Measurements from ENCODE around the gene PNCK. TPM values are rescaled to one million over a fixed set of nuclear protein-coding genes. Genes with fewer than 3 reads are reported as not detected.

Gene PNCK
- polyA plus RNA-seq, 2 of the 4 experiments (the other 2 are of a cell fraction) = 0.17 to 0.25 TPM

- TF ChIP-seq KDM1A (IDR thresholded peaks at IDR 0.05; ENCODE audit: low read depth) = no peak
- no peak for TF ChIP-seq CBX8 (IDR thresholded peaks at IDR 0.05)
- no peak for TF ChIP-seq JUNB (IDR thresholded peaks at IDR 0.05)
- no peak for TF ChIP-seq KDM5A (IDR thresholded peaks at IDR 0.05)
- no peak for TF ChIP-seq HOXA7 (CRISPR knock-in tag; IDR thresholded peaks at IDR 0.05)
- TF ChIP-seq POLR2A (IDR thresholded peaks at IDR 0.05; ENCODE audit: low read length) = no peak
- TF ChIP-seq TFCP2L1 (CRISPR knock-in tag; IDR thresholded peaks at IDR 0.05) = no peak
- TF ChIP-seq BHLHE40 (IDR thresholded peaks at IDR 0.05; ENCODE audit: low read depth, low read length) = no peak
Observed at GRCh38 chrX:153621949-153622598, 51.5 kb downstream of the PNCK start (continued).

GRCh38 chrX:153620576-153620975 lies 53.0 kb downstream of the PNCK start:
- no peak overlapping the region for H3K4me3 ChIP-seq
- ChIA-PET CTCF (interaction anchor here (0.5 to 10.1 kb wide), 2 partner anchors 11 to 42 kb away, joined by 3 to 43 read pairs; no protein-coding TSS in a partner anchor), POLR2A (no interaction called here)
- DNase-seq (ENCODE audit: low read depth in 1 of 2, low spot score in 1 of 2) (no peak), FAIRE-seq (no peak), ATAC-seq (no peak)
- no peak for TF ChIP-seq CBX2 (IDR thresholded peaks at IDR 0.05; ENCODE audit: borderline replicate concordance, low read depth)
- no peak for TF ChIP-seq TP53 (CRISPR knock-in tag; IDR thresholded peaks at IDR 0.05)
- no peak for TF ChIP-seq PHF8 (IDR thresholded peaks at IDR 0.05; ENCODE audit: borderline replicate concordance, low read depth)
- TF ChIP-seq POLR2A (IDR thresholded peaks at IDR 0.05; ENCODE audit: low read length) = no peak
- TF ChIP-seq HES2 (IDR thresholded peaks at IDR 0.05) = no peak
- TF ChIP-seq FOSL2 (IDR thresholded peaks at IDR 0.05) = no peak
- TF ChIP-seq FOSL2 (CRISPR knock-in tag; IDR thresholded peaks at IDR 0.05) = no peak
- no peak for TF ChIP-seq ELK1 (IDR thresholded peaks at IDR 0.05; ENCODE audit: low read depth, low read length)
- no peak for TF ChIP-seq RCOR1 (IDR thresholded peaks at IDR 0.05; ENCODE audit: low read depth, low read length)
- no peak for TF ChIP-seq BHLHE40 (IDR thresholded peaks at IDR 0.05; ENCODE audit: low read depth, low read length)
- TF ChIP-seq MYC (IDR thresholded peaks at IDR 0.05; ENCODE audit: borderline replicate concordance, low read length) = no peak
- TF ChIP-seq TFCP2L1 (CRISPR knock-in tag; IDR thresholded peaks at IDR 0.05) = no peak
- no peak for TF ChIP-seq NFE2L2 (conservative IDR thresholded peaks at IDR 0.05; ENCODE audit: low read length)
- no peak for TF ChIP-seq RARB (CRISPR knock-in tag; IDR thresholded peaks at IDR 0.05)
- TF ChIP-seq POLR2AphosphoS2 (conservative IDR thresholded peaks at IDR 0.05; ENCODE audit: low read length) = no peak
- no peak for TF ChIP-seq ZFP36 (IDR thresholded peaks at IDR 0.05; ENCODE audit: borderline replicate concordance, partially characterized antibody)
- no peak for TF ChIP-seq ZC3H11A (IDR thresholded peaks at IDR 0.05)
- TF ChIP-seq FOSB (CRISPR knock-in tag; IDR thresholded peaks at IDR 0.05) = no peak
- TF ChIP-seq E2F6 (IDR thresholded peaks at IDR 0.05; ENCODE audit: borderline replicate concordance, low read depth) = no peak
- no peak for TF ChIP-seq USF2 (IDR thresholded peaks at IDR 0.05)
- no peak overlapping the region for H3K4me2 ChIP-seq
- H3K27ac ChIP-seq = no peak overlapping the region
- no peaks in the 10 kb centered on the region for H3K9me3 ChIP-seq
- 43% methylated on average over 5 of the region's 5 CpGs for WGBS (ENCODE audit: missing lambda C conversion rate)
- peaks cover 14% of the 10 kb centered on the region for H3K4me1 ChIP-seq

Small RNA genes within 50 kb of the gene (small RNA-seq; reads per million reads assigned to genes)
- 0 to 0.69 (median 0) reads per million in 6 experiments for gene RN7SL687P

Other genes with a start within 250 kb of the PNCK start
- gene TREX2, start 227.8 kb downstream of the PNCK start, polyA plus RNA-seq (2011; rRNA removed) = 0.27 and 0.32 TPM in 2 replicates
- gene TREX2, start 227.8 kb downstream of the PNCK start, polyA plus RNA-seq (2017; fragmentation: RNase III; extraction: RNeasy Plus Mini Kit Qiagen cat#74134 plus additional on column Dnase treatment) = 0.94 to 1.2 TPM (median 0.99 TPM) in 3 replicates
- 30.3 and 39.1 TPM in 2 replicates for gene HAUS7, start 203.2 kb downstream of the PNCK start, polyA plus RNA-seq (2011; rRNA removed)
- gene HAUS7, start 203.2 kb downstream of the PNCK start, polyA plus RNA-seq (2017; fragmentation: RNase III; extraction: RNeasy Plus Mini Kit Qiagen cat#74134 plus additional on column Dnase treatment) = 53.6 to 54.4 TPM (median 53.8 TPM) in 3 replicates
- not detected in 2 replicates for gene BGN, start 178.8 kb downstream of the PNCK start, polyA plus RNA-seq (2011; rRNA removed)
- 0.04 to 0.05 TPM in 2 of 3 replicates, not detected in the other for gene BGN, start 178.8 kb downstream of the PNCK start, polyA plus RNA-seq (2017; fragmentation: RNase III; extraction: RNeasy Plus Mini Kit Qiagen cat#74134 plus additional on column Dnase treatment)
- gene ATP2B3, start 156.2 kb downstream of the PNCK start, polyA plus RNA-seq (2011; rRNA removed) = 0.08 and 0.13 TPM in 2 replicates
- 0.21 to 0.30 TPM (median 0.22 TPM) in 3 replicates for gene ATP2B3, start 156.2 kb downstream of the PNCK start, polyA plus RNA-seq (2017; fragmentation: RNase III; extraction: RNeasy Plus Mini Kit Qiagen cat#74134 plus additional on column Dnase treatment)
- gene CCNQ, start 74.7 kb downstream of the PNCK start, polyA plus RNA-seq (2011; rRNA removed) = 25.6 and 29.9 TPM in 2 replicates
- 32.0 to 36.0 TPM (median 32.6 TPM) in 3 replicates for gene CCNQ, start 74.7 kb downstream of the PNCK start, polyA plus RNA-seq (2017; fragmentation: RNase III; extraction: RNeasy Plus Mini Kit Qiagen cat#74134 plus additional on column Dnase treatment)
- 0.65 and 0.75 TPM in 2 replicates for gene DUSP9, start 26.6 kb downstream of the PNCK start, polyA plus RNA-seq (2011; rRNA removed)
- 1.3 to 1.6 TPM (median 1.3 TPM) in 3 replicates for gene DUSP9, start 26.6 kb downstream of the PNCK start, polyA plus RNA-seq (2017; fragmentation: RNase III; extraction: RNeasy Plus Mini Kit Qiagen cat#74134 plus additional on column Dnase treatment)
- gene SLC6A8, start 14.1 kb upstream of the PNCK start, polyA plus RNA-seq (2011; rRNA removed) = 2.0 and 3.4 TPM in 2 replicates
- 5.7 to 6.9 TPM (median 6.1 TPM) in 3 replicates for gene SLC6A8, start 14.1 kb upstream of the PNCK start, polyA plus RNA-seq (2017; fragmentation: RNase III; extraction: RNeasy Plus Mini Kit Qiagen cat#74134 plus additional on column Dnase treatment)
- gene BCAP31, start 50.6 kb upstream of the PNCK start, polyA plus RNA-seq (2011; rRNA removed) = 217 and 257 TPM in 2 replicates
- gene BCAP31, start 50.6 kb upstream of the PNCK start, polyA plus RNA-seq (2017; fragmentation: RNase III; extraction: RNeasy Plus Mini Kit Qiagen cat#74134 plus additional on column Dnase treatment) = 335 to 351 TPM (median 349 TPM) in 3 replicates
- gene ABCD1, start 51.0 kb upstream of the PNCK start, polyA plus RNA-seq (2011; rRNA removed) = 1.7 and 1.8 TPM in 2 replicates
- gene ABCD1, start 51.0 kb upstream of the PNCK start, polyA plus RNA-seq (2017; fragmentation: RNase III; extraction: RNeasy Plus Mini Kit Qiagen cat#74134 plus additional on column Dnase treatment) = 3.3 to 5.1 TPM (median 3.8 TPM) in 3 replicates
- 1.1 and 1.2 TPM in 2 replicates for gene PLXNB3, start 90.4 kb upstream of the PNCK start, polyA plus RNA-seq (2011; rRNA removed)
- 2.5 to 3.9 TPM (median 3.1 TPM) in 3 replicates for gene PLXNB3, start 90.4 kb upstream of the PNCK start, polyA plus RNA-seq (2017; fragmentation: RNase III; extraction: RNeasy Plus Mini Kit Qiagen cat#74134 plus additional on column Dnase treatment)
- gene SRPK3, start 107.2 kb upstream of the PNCK start, polyA plus RNA-seq (2011; rRNA removed) = not detected in 2 replicates
- 0.03 to 0.08 TPM (median 0.05 TPM) in 3 replicates for gene SRPK3, start 107.2 kb upstream of the PNCK start, polyA plus RNA-seq (2017; fragmentation: RNase III; extraction: RNeasy Plus Mini Kit Qiagen cat#74134 plus additional on column Dnase treatment)
- gene IDH3G, start 120.6 kb upstream of the PNCK start, polyA plus RNA-seq (2011; rRNA removed) = 45.6 and 50.7 TPM in 2 replicates
- gene IDH3G, start 120.6 kb upstream of the PNCK start, polyA plus RNA-seq (2017; fragmentation: RNase III; extraction: RNeasy Plus Mini Kit Qiagen cat#74134 plus additional on column Dnase treatment) = 58.5 to 60.3 TPM (median 59.9 TPM) in 3 replicates
- gene SSR4, start 120.9 kb upstream of the PNCK start, polyA plus RNA-seq (2011; rRNA removed) = 212 and 293 TPM in 2 replicates
- 347 to 354 TPM (median 352 TPM) in 3 replicates for gene SSR4, start 120.9 kb upstream of the PNCK start, polyA plus RNA-seq (2017; fragmentation: RNase III; extraction: RNeasy Plus Mini Kit Qiagen cat#74134 plus additional on column Dnase treatment)
- gene PDZD4, start 156.7 kb upstream of the PNCK start, polyA plus RNA-seq (2011; rRNA removed) = 1.2 and 1.3 TPM in 2 replicates
- 2.3 to 3.0 TPM (median 2.4 TPM) in 3 replicates for gene PDZD4, start 156.7 kb upstream of the PNCK start, polyA plus RNA-seq (2017; fragmentation: RNase III; extraction: RNeasy Plus Mini Kit Qiagen cat#74134 plus additional on column Dnase treatment)
- gene L1CAM, start 212.4 kb upstream of the PNCK start, polyA plus RNA-seq (2011; rRNA removed) = 1.9 and 3.1 TPM in 2 replicates
- gene L1CAM, start 212.4 kb upstream of the PNCK start, polyA plus RNA-seq (2017; fragmentation: RNase III; extraction: RNeasy Plus Mini Kit Qiagen cat#74134 plus additional on column Dnase treatment) = 12.8 to 14.2 TPM (median 13.3 TPM) in 3 replicates
- gene AVPR2, start 230.9 kb upstream of the PNCK start, polyA plus RNA-seq (2011; rRNA removed) = not detected in 2 replicates
- 0.05 TPM in 1 of 3 replicates, not detected in the others for gene AVPR2, start 230.9 kb upstream of the PNCK start, polyA plus RNA-seq (2017; fragmentation: RNase III; extraction: RNeasy Plus Mini Kit Qiagen cat#74134 plus additional on column Dnase treatment)

All from A549 (cell line).